Fibroblast of the aortic adventitia (primary cell): Measurements from ENCODE around the gene ARMC5. TPM values are rescaled to one million over a fixed set of nuclear protein-coding genes. Genes with fewer than 3 reads are reported as not detected.

Experiments used
- DNase-seq: peaks from one replicate; pipeline ENCODE4 v3.0.0-alpha.2; 2010; ENCODE audit warnings: low read depth
- H3K4me3 ChIP-seq: 2 replicates; pipeline ENCODE4 v1.5.1; 2011; ENCODE audit warnings: low read depth, mild to moderate bottlenecking, control low read depth, low read length, moderate library complexity
- total RNA-seq: library from RNA; depleted of rRNA; stranded (reverse); fragments of >200 nt; gene quantifications from 2 replicates; pipeline ENCODE4 v1.2.3, GENCODE V29; 2012; ENCODE audit warnings: low replicate concordance
- TF ChIP-seq, protein P1 (sequence below): IDR thresholded peaks from 2 replicates; pipeline ENCODE4 v1.5.1; 2011; ENCODE audit warnings: mild to moderate bottlenecking, low read length, control low read depth, inconsistent platforms; ENCODE audit not compliant: insufficient read depth

ARMC5 gene
- total RNA-seq, 1 donor: 7.4 TPM

DNA sequence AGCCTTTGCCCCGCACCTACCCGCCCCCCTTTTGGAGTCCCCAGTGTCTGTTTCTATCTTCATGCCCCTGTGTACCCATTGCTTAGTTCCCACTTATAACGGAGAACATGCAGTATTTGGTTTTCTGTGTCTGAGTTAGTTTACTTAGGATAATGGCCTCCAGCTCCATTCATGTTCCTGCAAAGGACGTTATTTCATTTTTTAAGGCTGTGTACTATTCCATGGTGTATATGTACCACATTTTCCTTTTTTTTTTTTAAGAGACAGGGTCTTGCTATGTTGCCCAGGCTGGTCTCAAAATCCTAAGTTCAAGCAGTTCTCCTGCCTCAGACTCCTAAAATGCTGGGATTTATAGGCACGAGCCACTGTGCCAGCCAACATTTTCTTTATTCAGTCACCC is 8.6 kb downstream of the ARMC5 start:
- TF ChIP-seq, protein P1, sequence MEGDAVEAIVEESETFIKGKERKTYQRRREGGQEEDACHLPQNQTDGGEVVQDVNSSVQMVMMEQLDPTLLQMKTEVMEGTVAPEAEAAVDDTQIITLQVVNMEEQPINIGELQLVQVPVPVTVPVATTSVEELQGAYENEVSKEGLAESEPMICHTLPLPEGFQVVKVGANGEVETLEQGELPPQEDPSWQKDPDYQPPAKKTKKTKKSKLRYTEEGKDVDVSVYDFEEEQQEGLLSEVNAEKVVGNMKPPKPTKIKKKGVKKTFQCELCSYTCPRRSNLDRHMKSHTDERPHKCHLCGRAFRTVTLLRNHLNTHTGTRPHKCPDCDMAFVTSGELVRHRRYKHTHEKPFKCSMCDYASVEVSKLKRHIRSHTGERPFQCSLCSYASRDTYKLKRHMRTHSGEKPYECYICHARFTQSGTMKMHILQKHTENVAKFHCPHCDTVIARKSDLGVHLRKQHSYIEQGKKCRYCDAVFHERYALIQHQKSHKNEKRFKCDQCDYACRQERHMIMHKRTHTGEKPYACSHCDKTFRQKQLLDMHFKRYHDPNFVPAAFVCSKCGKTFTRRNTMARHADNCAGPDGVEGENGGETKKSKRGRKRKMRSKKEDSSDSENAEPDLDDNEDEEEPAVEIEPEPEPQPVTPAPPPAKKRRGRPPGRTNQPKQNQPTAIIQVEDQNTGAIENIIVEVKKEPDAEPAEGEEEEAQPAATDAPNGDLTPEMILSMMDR: no peak
- no peak overlapping the region for H3K4me3 ChIP-seq
- DNase-seq: no peak

GRCh38 chr16:31470615-31471014 is 11.3 kb downstream of the ARMC5 start:
- H3K4me3 ChIP-seq: no peak overlapping the region

DNA sequence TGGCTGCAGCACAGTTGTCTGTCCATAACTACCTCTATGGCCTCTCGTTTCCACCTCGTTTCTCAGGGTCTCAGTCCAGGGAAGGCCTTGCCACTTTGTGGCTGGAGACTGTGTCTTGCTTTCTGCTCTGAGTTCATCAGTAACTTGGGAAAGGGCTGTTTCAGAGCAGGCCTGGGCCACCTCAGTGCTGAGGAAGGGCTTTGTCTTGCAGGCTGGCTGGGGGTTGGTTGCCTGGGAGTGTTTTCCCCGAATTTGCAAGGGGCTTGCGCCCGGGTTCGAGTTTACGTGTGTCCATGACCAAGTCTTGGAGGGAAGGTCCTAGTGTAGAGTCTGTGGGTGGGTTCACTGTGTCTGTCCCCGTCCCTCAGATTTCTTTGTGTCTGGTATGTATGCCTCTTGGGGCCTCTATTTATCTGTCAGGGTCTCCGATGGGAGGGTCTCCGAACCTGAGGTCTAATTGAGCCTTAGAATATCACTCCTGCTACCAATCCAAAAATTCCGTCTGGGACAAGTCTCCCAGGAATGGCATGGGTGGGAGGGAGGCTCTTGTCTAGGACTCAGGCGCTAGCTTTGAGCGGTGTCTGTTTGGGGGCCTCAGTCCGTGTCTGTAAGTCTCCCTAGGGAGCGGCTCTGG is 12.1 kb downstream of the ARMC5 start:
- TF ChIP-seq, protein P1: no peak
- DNase-seq: no peak
- peak overlapping the region; percentile 82 for H3K4me3 ChIP-seq

More at GRCh38 chr16:31470615-31471014, 11.3 kb downstream of the ARMC5 start:
- DNase-seq: no peak
- TF ChIP-seq, protein P1: no peak

GRCh38 chr16:31471875-31472708 is 12.8 kb downstream of the ARMC5 start, which contains the start of gene TGFB1I1:
TGFB1I1 (plus strand) TSS chr16:31472152; CDS start chr16:31472189, 37 bp downstream.
- H3K4me3 ChIP-seq: peak within 1 kb of the TSS; percentile 82
- TF ChIP-seq, protein P1: no peak
- peak; percentile 67 for DNase-seq

GRCh38 chr16:31472709-31473203 is 13.5 kb downstream of the ARMC5 start:
- TF ChIP-seq, protein P1: peak; percentile 76
- DNase-seq: peak; percentile 91
- H3K4me3 ChIP-seq: peak overlapping the region; percentile 82

DNA sequence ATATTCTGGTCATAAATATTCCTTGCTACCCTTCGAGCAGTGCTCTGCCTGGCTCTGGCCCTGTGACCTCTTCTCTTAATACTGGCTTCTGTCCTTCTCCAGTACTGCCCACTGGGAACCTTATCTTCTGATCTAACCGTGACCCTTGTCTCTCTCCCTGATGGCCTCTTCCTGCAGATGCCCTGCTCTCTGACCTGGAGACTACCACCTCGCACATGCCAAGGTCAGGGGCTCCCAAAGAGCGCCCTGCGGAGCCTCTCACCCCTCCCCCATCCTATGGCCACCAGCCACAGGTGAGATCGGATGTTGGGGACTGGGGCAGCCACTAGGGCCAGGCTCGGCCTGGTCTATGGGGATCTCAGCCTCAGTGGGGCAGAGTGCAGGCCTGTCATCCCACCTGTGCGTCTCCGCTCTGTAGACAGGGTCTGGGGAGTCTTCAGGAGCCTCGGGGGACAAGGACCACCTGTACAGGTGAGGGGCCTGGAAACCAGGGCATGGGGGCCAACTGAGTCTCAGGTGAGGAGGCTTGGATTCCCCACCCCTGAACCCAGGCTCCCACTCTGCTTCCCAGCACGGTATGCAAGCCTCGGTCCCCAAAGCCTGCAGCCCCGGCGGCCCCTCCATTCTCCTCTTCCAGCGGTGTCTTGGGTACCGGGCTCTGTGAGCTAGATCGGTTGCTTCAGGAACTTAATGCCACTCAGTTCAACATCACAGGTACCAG is 14.1 kb downstream of the ARMC5 start:
- TF ChIP-seq, protein P1: no peak
- peak overlapping the region; percentile 31 for H3K4me3 ChIP-seq
- DNase-seq: no peak
